ENCODE data around the gene P4HA3. TPM values are rescaled to one million over a fixed set of nuclear protein-coding genes. Genes with fewer than 3 reads are reported as not detected.

P4HA3 gene
- total and polyA plus RNA-seq, 9 of the 15 experiments (the other 6 are each of a cell fraction or from before 2014, with no cell fraction given) = 0.01 to 0.03 TPM; not detected in 7

DNA sequence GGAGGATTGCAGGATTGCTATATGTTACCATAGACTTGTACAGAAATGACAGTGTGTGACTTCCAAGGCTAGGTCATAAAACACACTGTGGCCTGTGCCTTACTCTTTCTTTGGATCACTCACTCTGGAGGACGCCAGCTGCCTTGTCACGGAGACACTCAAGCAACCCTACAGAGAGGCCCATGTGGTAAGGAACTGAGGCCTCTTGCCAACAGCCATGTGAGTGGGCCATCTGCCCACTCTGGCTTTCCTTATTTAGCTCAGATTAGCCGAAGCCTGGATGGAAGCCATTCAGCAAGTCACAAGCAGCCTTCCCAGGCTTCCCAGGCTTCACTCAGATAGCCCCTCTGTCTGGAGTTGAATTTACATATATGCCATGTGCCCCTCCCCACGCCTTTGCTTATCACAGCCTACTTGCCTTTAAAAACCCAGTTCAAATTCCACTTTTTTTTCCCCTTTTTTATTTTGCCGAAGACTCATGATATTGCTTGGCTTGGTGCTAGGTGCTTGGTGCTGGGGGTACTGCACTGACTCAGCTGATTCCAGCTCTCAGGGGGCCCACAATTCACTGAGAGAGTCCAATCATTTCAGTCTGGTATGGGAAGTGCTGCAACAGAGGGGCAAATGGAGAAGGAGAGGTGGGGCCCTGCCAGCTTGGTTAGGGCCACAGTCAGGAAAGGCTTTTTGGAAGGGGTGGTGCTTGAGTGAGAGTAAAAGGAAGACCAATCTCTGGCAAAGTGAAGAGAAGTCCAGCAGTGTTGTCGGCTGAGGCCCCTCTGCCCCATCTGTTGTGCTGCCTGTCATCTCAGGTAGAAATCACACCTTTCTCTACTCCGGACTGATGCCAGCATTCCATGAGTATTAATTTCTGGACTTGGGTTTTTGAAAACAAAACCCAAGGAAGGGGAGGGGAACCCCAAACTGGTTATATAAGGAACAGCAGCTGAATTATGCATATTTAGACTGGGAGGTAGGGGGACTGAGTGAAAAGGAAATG, 14.5 kb upstream of the P4HA3 start (continued):
- TF ChIP-seq ZBTB11 (CRISPR knock-in tag; IDR thresholded peaks at IDR 0.05) (no peak), JUNB (CRISPR knock-in tag; conservative IDR thresholded peaks at IDR 0.05) (no peak)

DNA sequence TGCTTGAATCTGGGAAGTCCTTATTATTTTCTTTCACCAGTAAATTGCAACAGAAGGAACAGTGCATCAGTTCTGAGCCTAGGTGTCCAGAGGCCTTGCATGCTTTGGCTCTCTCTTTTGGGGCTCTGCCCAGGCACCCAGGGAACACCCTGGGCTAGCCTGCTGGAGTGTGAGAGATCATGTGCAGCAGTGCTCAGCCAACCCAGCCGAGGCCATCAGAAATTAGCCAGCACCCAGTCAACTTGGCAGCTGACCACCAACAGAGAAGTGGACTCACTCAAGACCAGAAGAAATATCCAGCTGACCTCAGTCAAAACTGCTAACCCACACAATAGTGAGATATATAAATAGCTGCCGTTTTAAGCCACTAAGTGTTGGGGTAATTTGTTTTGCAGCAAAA, 11.2 kb upstream of the P4HA3 start:
- Histone ChIP-seq H2AFZ (ENCODE audit: low read depth, low read length) (no peak overlapping the region), H3K27me3 (ENCODE audit: control insufficient read depth in 2 of 2, insufficient read depth in 2 of 2, low read length in 2 of 2) (peaks cover 0 to 10% of the 10 kb centered on the region in 2 experiments; a peak in 1 of 5 replicates), H3K36me3 (ENCODE audit: control insufficient read depth, insufficient read depth, low read length) (no peaks in the 10 kb centered on the region), H3K27ac (ENCODE audit: extremely low read depth, low read depth, low read length) (no peak overlapping the region), H3K79me2 (ENCODE audit: control insufficient read depth, insufficient read depth, low read length) (no peaks in the 10 kb centered on the region), H3K4me2 (ENCODE audit: insufficient read depth, low read length) (no peak overlapping the region), H3K4me3 (no peak overlapping the region), H4K20me1 (replicated peaks; ENCODE audit: control insufficient read depth, insufficient read depth, low read length) (no peaks in the 10 kb centered on the region), H3K9me3 (replicated peaks; ENCODE audit: control insufficient read depth, insufficient read depth, low read depth, low read length) (no peaks in the 10 kb centered on the region), H3K9ac (ENCODE audit: insufficient read depth in 1 of 2, low read depth in 2 of 2, low read length in 2 of 2) (no peak overlapping the region), H3K4me1 (replicated peaks in 1 of 2; ENCODE audit: control insufficient read depth in 2 of 2, insufficient read depth in 2 of 2, low read length in 2 of 2) (peaks cover 0 to under 1% of the 10 kb centered on the region in 2 experiments; a peak in 2 of 5 replicates), H3K9me1 (ENCODE audit: control insufficient read depth, insufficient read depth, low read length) (no peaks in the 10 kb centered on the region)
- intact Hi-C loops (cut with micrococcal nuclease) = loop anchor here (5.0 kb wide), 2 partner anchors 65 to 125 kb away; no protein-coding TSS in a partner anchor
- ChIA-PET CTCF (ENCODE audit: low intra/inter-chr PET ratio) (no interaction called here), POLR2A (interaction anchor here (0.9 to 1.2 kb wide), 2 partner anchors 15 to 25 kb away, joined by 3 read pairs; no protein-coding TSS in a partner anchor)
- FAIRE-seq (no peak), ATAC-seq (no peak), DNase-seq (ENCODE audit: extremely low read depth in 1 of 4, low spot score in 3 of 4) (no peak)
- in situ Hi-C loops (cut with MboI) = loop anchor here (10.0 kb wide), 2 partner anchors 122 to 368 kb away; partner anchors contain the start of gene DNAJB13
- no TSS peak for BruUV-seq (replicated peaks)
- WGBS (ENCODE audit: insufficient coverage, low coverage, missing lambda C conversion rate) = 0% methylated on average over 2 of the region's 2 CpGs
- TF ChIP-seq NELFE (IDR thresholded peaks at IDR 0.05; ENCODE audit: insufficient read depth, insufficient read length) (no peak), ZNF507 (tag; conservative IDR thresholded peaks at IDR 0.05) (no peak), ZKSCAN8 (CRISPR knock-in tag; IDR thresholded peaks at IDR 0.05) (no peak), HNRNPL (IDR thresholded peaks at IDR 0.05; ENCODE audit: low read depth, low read length) (no peak)
- TF ChIP-seq, protein P1, sequence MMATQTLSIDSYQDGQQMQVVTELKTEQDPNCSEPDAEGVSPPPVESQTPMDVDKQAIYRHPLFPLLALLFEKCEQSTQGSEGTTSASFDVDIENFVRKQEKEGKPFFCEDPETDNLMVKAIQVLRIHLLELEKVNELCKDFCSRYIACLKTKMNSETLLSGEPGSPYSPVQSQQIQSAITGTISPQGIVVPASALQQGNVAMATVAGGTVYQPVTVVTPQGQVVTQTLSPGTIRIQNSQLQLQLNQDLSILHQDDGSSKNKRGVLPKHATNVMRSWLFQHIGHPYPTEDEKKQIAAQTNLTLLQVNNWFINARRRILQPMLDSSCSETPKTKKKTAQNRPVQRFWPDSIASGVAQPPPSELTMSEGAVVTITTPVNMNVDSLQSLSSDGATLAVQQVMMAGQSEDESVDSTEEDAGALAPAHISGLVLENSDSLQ (IDR thresholded peaks at IDR 0.05) = no peak
- TF ChIP-seq, protein P2, sequence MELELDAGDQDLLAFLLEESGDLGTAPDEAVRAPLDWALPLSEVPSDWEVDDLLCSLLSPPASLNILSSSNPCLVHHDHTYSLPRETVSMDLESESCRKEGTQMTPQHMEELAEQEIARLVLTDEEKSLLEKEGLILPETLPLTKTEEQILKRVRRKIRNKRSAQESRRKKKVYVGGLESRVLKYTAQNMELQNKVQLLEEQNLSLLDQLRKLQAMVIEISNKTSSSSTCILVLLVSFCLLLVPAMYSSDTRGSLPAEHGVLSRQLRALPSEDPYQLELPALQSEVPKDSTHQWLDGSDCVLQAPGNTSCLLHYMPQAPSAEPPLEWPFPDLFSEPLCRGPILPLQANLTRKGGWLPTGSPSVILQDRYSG (tag; conservative IDR thresholded peaks at IDR 0.05; ENCODE audit: low read depth) = no peak
- TF ChIP-seq, protein P3, sequence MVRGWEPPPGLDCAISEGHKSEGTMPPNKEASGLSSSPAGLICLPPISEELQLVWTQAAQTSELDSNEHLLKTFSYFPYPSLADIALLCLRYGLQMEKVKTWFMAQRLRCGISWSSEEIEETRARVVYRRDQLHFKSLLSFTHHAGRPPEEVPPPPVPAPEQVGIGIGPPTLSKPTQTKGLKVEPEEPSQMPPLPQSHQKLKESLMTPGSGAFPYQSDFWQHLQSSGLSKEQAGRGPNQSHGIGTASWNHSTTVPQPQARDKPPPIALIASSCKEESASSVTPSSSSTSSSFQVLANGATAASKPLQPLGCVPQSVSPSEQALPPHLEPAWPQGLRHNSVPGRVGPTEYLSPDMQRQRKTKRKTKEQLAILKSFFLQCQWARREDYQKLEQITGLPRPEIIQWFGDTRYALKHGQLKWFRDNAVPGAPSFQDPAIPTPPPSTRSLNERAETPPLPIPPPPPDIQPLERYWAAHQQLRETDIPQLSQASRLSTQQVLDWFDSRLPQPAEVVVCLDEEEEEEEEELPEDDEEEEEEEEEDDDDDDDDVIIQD (CRISPR knock-in tag; IDR thresholded peaks at IDR 0.05) = no peak
